Measurements from ENCODE around the gene APOBEC3B.
"Not testable (repeated sequence)": the region's sequence is repeated elsewhere in the genome, so short reads cannot be mapped to it uniquely, and the experiment has no call there.

Gene APOBEC3B

DNA sequence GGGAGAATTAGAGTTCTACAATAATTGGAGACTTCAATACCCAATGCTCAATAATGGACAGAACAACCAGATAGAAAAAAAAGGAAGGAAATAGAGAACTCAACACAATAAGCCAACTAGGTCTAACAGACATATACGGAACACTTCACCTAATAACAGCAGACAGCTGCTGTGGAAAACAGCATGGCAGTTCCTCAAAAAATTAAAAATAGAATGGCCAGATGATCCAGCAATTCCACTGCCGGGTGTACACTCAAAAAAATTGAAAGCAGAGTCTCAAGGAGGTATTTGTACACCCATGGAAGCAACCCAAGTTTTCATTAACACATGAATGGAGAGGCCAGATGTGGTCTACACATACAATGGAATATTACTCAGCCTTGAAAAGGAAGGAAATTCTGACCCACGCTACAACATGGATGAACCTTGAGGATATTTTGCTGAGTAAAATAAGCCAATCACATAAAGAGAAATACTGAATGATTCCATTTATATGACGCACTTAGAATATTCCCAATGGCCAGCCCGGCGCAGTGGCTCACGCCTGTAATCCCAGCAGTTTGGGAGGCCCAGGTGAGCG, 26.2 kb downstream of the APOBEC3B start:
- DNase-seq: not testable (repeated sequence)

DNA sequence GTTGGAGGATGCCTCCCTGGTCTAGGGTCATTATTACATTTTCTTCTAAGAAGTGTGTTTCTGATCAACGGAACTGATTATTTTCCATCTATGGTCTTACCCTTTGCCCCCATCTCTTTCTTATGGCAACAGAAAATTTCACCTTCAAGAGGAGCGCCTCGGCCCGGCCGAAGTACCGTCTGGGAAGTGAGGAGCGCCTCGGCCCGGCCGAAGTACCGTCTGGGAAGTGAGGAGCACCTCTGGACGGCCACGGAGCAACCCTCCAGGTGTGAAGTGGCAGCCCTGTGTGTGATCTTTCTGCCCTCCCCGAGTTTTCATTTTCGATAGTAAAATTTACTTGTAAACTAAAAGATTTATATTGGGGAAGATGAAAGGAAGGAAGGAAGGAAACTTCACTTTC, 28.8 kb downstream of the APOBEC3B start:
- no peak for DNase-seq

DNA sequence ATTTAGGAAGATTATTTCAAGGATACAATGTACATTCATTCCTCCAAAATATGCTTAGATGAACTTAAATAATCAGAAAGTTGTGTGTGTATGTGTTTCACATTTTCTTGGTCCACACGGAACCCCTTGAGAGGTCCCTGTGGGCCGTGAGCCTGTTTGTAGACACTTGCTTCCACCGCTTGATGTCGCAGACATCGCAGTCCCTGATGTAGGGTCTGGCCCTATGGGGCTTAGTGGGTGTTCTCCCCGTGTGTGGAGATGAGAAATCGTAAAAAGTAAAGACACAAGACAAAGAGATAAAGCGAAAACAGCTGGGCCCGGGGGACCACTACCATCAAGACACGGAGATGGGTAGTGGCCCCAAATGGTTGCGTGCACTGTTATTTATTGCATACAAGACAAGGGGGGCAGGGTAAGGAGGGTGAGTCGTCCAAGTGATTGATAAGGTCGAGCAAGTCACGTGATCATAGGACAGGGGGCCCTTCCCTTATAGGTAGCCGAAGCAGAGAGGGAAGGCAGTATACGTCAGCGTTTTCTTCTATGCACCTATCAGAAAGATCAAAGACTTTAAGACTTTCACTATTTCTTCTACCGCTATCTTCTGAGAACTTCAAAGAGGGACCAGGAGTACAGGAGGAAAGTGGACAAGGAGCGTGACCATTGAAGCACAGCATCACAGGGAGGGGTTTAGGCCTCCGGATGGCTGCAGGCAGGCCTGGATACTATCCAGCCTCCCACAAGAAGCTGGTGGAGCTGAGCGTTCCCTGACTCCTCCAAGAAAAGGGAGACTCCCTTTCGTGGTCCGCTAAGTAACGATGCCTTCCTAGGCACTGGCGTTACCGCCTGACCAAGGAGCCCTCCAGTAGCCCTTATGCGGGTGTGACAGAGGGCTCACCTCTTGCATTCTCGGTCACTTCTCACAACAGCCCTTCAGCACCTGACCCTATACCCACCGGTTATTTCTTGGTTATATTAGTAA, 30.7 kb downstream of the APOBEC3B start:
- DNase-seq: peak; percentile 28

DNA sequence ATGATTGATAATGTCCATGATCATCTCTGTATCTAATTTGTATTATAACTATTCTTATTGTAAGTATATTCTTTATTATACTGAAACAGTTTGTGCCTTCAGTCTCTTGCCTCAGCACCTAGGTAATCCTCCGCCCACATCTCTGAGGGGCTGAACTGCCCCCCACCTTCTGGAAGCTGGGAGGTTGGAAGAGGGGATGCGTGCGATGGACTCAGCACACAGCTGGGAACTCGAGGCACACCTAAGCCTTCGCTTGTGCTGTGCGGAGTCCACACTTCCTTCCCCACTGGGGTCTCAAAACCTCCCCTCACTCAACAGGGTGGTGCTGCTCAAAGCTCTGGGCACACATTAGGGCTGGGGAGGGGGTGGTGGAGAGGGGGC, 31.4 kb downstream of the APOBEC3B start:
- DNase-seq: peak; percentile 58

DNA sequence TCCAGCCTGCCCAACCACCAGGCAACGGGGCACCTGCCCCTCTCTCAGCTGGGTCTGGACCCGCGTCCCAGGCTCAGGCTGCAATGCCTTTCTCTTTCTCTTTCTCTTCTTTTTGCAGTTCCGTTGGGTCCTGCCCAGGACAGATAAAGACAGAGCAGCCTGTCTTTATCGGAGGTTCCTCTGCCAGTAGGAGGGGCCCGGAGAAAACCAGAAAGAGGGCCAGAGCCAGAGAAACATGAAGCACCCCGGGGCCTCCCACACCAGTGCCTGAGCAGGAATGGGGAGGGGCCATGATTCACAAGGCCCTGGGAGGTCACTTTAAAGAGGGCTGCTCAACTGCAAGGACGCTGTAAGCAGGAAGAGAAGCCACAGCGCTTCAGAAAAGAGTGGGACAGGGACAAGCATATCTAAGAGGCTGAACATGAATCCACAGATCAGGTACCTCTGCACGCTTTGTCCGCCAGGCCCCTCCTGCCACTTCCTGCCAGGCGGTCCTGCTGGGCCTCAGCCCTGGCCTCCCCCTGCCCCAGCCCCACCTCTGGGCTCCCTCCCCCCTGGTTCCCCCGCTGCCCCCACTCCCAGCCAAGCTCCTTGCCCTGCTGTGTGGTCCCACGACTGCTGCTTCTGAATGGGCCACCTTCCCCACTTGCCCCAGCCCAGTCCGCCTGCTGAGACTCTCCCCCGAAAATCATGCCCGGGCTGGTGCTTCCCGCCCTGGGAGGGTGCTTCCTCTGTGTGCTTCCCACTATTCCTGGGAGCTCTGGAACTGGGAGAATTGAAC, 32.0 kb downstream of the APOBEC3B start, which contains the start of gene APOBEC3C:
Gene APOBEC3C (plus strand): TSS at position 316 of the 781 bp plus-strand sequence. CDS start 106 bp downstream, at position 422.
- DNase-seq: peak; percentile 99

DNA sequence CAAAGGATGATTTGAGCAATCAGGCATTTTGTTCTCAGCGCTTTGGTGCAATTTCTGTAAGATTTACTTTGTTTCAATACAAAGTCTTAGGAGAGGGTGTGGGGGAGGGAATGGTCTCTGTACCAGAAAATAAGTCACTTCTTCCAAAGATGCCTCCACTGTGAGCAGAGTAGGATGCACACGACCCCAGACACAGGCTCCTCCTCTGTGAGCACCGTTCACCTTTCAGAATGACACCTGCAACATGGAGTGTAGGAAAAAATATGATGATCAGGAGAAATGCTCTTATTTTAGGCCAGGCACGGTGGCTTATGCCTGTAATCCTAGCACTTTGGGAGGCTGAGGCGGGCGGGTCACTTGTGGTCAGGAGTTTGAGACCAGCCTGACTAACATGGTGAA, 32.6 kb downstream of the APOBEC3B start:
- DNase-seq: not testable (repeated sequence)

DNA sequence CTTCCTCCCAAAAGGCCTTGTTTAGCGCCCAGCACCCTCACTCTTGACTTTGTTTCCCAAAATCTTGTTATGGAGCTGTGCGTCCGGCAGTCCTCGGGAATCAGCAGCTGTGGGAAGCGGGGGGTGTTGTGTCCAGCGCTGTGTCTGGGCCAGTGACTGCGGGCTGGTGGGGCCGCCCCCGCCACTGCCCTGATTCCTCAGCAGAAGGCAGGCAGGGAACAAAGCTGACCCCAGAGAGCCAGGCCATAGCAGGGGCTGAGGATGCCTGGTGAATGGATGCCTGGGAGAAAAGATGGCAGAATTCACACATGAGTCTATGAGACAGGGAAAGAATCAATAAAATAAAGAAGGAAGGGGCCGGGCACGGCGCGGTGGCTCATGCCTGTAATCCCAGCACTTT, 34.4 kb downstream of the APOBEC3B start:
- no peak for DNase-seq

DNA sequence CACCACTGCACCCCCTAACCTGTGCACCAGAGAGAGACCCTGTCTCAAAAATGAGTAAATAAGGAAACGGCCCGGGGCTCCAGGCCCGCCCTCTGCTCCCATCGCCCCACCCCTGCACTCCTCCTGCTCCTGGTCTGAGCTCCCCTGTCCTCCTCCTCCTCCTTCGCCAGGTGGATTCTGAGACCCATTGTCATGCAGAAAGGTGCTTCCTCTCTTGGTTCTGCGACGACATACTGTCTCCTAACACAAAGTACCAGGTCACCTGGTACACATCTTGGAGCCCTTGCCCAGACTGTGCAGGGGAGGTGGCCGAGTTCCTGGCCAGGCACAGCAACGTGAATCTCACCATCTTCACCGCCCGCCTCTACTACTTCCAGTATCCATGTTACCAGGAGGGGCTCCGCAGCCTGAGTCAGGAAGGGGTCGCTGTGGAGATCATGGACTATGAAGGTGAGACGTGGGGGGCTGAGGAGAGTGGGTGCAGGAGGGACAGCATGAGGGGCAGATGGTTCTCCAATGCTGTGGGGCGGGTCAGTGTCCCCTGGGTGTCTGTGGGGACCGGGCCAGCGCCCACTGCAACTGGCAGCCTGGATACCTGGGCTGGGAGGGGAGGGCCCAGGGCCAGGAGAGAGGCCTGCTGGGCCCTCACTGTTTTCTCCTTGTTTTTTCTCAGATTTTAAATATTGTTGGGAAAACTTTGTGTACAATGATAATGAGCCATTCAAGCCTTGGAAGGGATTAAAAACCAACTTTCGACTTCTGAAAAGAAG, 35.6 kb downstream of the APOBEC3B start:
- no peak for DNase-seq

DNA sequence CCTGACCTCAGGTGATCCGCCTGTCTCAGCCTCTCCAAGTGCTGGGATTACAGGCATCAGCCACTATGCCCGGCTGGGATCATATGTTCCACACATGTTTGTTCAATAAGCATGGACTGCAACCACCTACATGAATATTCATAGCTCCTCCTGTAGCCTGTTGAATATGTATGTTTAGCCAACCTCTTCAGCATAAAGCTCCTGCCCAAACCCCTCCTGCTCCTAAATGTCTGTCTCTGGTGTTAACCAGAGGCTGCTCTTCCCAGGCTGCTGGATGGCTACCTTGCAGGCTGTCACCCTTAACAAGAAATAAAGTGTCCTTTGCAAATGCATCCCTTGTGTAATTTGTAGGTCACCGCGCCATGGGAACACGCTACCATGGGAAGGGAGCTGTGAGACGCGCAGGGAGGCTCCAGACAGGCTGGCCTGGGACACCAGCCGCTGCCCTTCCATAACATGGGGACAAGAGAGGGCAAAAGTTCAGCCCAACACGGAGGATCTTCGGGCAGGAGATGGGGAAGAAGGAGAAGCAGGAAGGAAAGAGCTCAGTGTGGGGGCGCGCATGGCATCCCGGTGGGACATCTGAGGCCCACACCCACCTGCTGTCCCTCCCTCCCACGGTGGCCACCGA, 38.0 kb downstream of the APOBEC3B start:
- DNase-seq: not testable (repeated sequence)

DNA sequence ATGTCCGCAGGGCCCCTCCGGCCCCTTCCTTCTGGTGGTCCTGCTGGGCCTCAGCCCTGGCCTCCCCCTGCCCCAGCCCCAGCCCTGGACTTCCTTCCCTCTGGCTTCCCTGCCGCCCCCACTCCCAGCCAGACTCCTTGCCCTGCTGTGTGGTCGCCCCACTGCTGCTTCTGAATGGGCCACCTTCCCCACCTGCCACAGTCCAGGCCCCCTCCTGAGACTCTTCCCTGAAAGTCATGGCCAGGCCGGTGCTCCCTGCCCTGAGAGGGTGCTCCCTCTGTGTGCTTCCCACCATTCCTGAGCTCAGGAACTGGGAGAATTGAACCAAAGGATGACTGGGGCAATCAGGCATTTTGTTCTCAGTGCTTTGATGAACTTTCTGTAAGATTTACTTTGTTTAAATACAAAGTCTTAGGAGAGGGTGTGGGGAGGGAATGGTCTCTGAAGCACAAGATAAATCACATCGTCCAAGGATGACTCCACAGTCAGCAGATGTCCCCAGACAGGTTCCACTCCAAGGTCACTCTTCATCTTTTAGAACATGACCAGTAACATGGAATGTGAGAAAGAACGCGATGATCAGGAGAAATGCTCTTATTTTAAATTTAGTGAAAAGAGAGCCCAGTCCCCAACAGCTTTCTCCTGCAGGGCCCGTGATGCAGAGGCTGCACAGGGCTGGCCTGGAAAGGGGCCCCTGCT, 39.6 kb downstream of the APOBEC3B start:
- no peak for DNase-seq

DNA sequence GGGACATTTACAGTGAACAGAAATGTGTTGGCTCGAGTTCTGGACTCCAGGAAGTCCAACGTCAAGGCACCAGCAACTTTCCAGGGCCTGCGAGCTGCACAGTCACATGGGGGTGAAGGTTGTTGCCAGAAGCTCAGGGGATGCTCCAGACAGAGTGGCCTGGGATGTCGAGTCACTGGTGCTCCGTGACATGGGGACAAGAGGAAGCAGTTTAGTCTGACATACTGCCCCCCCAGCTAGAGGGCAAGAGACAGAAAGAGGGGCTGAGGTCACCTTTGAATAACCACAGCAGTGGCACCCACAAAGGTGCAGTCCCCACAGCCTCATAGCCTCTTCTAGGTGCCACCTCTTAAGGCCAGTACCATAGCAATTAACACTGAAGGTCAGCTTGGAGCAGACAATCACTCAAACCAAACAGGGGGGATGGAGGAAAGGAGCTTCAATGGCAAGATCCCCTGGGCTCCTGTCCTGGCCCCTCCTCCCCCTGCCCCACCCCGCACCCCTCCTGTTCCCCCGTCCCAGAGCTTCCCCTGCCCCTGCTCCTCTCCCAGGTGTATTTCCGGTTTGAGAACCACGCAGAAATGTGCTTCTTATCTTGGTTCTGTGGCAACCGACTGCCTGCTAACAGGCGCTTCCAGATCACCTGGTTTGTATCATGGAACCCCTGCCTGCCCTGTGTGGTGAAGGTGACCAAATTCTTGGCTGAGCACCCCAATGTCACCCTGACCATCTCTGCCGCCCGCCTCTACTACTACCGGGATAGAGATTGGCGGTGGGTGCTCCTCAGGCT, 42.6 kb downstream of the APOBEC3B start:
- DNase-seq: no peak

DNA sequence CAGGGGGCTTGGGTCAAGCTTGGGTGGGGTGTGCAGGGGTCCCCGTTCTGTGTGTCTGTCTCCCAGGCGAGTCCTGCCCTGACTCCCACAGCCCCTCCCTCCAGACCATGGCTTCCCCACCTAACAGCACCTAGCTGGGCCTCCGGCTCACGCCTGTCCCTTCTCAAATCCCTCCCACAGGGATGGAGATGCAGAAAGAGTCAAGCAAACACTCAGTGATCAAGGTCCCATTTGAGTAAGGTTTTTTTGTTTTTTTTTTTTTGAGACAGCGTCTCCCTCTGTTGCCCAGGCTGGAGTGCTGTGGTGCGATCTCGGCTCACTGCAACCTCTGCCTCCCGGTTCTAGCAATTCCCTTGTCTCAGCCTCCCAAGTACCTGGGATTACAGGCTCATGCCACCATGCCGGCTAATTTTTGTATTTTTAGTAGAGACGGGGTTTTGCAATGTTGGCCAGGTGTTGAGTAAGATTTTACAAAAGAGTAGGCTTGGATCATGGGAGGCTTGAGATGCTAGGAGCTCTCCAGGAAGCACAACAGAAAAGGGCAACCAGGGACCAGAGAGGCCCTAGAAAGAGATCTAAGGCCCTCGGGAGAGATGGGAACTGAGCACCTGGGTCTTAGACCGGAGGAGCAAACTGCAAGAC, 44.5 kb downstream of the APOBEC3B start:
- no peak for DNase-seq

DNA sequence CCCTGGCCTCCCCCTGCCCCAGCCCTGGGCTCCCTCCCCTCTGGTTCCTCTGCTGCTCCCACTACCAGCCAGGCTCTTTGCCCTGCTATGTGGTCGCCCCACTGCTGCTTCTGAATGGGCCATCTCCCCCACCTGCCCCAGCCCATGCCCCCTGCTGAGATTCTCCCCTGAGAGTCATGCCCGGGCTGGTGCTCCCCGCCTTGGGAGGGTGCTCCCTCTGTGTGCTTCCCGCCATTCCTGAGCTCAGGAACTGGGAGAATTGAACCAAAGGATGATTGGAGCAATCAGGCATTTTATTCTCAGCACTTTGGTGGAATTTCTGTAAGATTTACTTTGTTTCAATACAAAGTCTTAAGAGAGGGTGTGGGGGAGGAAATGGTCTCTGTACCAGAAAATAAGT, 45.6 kb downstream of the APOBEC3B start:
- DNase-seq: no peak

DNA sequence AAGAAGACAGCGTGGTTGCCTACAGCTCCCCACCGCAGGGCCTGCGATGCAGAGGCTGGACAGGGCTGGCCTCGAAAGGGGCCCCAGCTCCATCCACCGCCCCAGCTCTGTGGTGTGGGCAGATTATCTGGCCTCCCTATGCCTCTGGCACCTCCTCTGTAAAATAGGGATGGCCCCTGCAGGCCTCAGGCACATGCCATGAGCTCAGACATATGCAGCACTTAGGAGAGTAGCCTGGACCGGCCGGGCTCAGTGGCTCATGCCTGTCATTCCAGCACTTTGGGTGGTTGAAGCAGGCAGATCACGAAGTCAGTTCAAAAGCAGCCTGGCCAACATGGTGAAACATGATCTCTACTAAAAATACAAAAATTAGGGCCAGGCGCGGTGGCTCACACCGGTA, 46.1 kb downstream of the APOBEC3B start:
- DNase-seq: no peak

DNA sequence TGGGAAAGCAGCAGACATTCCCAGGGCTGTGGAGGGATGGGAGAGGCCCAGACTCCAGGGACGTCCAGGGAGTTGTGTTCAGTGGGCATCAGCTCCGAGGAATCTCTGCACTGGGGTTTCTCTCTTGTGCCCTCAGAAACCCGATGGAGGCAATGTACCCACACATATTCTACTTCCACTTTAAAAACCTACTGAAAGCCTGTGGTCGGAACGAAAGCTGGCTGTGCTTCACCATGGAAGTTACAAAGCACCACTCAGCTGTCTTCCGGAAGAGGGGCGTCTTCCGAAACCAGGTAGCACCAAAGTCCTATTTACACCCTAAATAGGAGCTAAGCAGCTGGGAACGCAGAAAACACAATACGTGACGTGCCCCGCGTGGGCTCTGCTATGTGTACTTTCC, 47.1 kb downstream of the APOBEC3B start:
- no peak for DNase-seq

DNA sequence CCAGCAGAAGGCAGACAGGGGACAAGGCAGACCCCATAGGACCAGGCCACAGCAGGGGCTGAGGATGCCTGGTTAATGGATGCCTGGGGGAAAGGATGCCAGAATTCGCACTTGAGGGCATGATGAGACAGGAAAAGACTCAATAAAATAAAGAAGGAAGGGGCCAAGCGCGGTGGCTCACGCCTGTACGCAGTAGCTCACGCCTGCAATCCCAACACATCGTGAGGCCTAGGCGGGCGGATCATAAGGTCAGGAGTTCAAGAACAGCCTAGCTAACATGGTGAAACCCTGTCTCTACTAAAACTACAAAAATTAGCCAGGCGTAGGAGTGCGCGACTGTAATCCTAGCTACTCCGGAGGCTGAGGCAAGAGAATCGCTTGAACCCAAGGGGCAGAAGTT, 48.6 kb downstream of the APOBEC3B start:
- no peak for DNase-seq

DNA sequence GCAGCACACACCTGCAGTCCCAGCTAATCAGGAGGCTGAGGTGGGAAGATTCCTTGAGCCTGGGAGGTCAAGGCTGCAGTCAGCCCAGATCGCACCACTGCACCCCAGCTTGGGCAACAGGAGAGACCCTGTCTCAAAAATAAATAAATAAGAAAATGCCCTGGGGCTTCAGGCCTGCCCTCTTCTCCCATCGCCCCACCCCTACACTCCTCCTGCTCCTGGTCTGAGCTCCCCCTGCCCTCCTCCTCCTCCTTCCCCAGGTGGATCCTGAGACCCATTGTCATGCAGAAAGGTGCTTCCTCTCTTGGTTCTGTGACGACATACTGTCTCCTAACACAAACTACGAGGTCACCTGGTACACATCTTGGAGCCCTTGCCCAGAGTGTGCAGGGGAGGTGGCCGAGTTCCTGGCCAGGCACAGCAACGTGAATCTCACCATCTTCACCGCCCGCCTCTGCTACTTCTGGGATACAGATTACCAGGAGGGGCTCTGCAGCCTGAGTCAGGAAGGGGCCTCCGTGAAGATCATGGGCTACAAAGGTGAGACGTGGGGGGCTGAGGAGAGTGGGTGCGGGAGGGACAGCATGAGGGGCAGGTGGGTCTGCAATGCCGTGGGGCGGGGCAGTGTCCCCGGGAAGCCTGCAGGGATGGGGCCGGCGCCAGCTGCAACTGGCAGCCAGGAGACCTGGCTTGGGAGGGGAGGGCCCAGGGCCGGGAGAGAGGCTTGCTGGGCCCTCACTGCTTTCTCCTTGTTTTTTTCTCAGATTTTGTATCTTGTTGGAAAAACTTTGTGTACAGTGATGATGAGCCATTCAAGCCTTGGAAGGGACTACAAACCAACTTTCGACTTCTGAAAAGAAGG, 49.5 kb downstream of the APOBEC3B start:
- DNase-seq: not testable (repeated sequence)

DNA sequence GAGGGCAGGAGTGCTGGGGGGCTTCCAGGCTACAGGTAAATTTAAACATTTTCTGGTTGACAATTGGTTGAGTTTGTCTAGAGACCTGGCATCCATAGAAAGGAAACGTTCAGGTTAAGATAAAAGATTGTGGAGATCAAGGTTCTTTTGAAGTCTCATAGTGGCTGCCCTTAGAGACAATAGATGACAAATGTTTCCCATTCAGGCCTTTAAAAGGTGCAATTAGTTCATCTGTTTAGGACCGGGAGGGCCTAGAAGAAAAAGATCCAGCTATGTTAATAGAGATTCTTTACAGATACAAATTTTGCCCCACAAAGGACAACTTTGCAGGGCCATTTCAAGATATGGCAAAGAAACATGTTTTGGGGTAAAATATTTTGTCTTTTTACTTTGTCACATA, 54.9 kb downstream of the APOBEC3B start:
- DNase-seq: not testable (repeated sequence)

All from hematopoietic multipotent progenitor cell treated with erythropoietin and hydrocortisone succinate and interleukin-3 and kit ligand, for 8 days (in vitro differentiated cells).